ENCODE results near the gene EPN1. TPM values are rescaled to one million over a fixed set of nuclear protein-coding genes. Genes with fewer than 3 reads are reported as not detected.

EPN1 gene
- total and polyA plus RNA-seq, 2 of the 8 experiments (the other 6 are each of a cell fraction or from before 2014, with no cell fraction given), result 49.6 to 200 TPM

DNA sequence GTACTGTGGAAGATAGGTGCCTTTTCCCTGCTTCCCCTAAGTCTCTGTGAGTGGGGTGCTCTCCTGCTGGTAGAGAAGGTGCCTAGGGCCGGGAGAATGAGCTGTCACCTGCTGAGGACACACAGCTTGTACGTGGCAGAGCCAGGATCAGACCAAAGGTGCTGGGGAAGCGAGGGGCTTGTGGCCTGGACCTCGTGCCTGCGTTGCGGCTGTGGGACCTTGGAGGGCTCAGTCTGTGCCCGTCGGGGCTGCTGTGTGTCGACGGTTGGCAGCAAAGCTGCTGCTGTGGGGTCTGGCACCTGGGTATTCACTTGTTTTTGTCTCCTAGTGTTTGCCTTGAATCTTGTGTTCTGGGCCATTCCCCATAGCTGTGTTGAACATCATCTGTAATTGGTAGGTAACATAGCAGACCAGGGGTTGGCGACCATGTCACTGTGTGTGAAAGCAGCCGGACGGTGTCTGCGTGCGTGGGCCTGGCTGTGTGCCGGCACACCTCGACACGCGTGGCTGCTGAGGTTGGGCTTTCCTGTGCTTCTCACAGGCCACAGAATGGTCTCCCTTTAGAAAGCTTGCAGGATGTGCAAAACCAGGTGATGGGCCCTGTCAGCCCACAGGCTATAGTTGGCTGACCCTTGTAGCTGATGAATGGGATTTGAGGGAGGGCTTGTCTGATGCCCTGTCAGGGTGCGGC, 11.0 kb upstream of the EPN1 start:
- Histone ChIP-seq H2AK5ac (ENCODE audit: low read depth, low read length) (no peak overlapping the region), H3K23me2 (ENCODE audit: low read depth, low read length) (no peaks in the 10 kb centered on the region), H3K36me3 (ENCODE audit: control insufficient read depth in 2 of 4, insufficient read depth in 4 of 4, low read length in 3 of 4) (peaks cover 48 to 75% (median 66%) of the 10 kb centered on the region in 4 experiments), H4K8ac (ENCODE audit: extremely low read depth, insufficient read depth, low read length) (no peak overlapping the region), H3K4me3 (ENCODE audit: extremely low read depth in 1 of 4, insufficient read depth in 2 of 4, low read depth in 3 of 4, low read length in 4 of 4) (no peak overlapping the region), H3K18ac (ENCODE audit: extremely low read depth, low read length) (no peak overlapping the region), H2BK20ac (ENCODE audit: low read length) (no peak overlapping the region), H3K79me1 (ENCODE audit: low read depth, low read length) (peaks cover 17% of the 10 kb centered on the region; the same call in 1 of the 2 replicates), H3K23ac (ENCODE audit: insufficient read length) (no peak overlapping the region), H4K20me1 (replicated peaks in 1 of 2; ENCODE audit: control insufficient read depth in 1 of 2, insufficient read depth in 2 of 2, low read length in 2 of 2) (peaks cover 38 to 52% of the 10 kb centered on the region in 2 experiments), H2BK120ac (replicated peaks; ENCODE audit: low read depth, low read length) (no peak overlapping the region), H3K4me2 (ENCODE audit: insufficient read depth in 1 of 2, low read depth in 2 of 2, low read length in 2 of 2) (no peak overlapping the region), H3K79me2 (ENCODE audit: control insufficient read depth in 1 of 2, insufficient read depth in 2 of 2, low read length in 2 of 2) (peaks cover 17 to 79% of the 10 kb centered on the region in 2 experiments; a peak in 3 of 4 replicates), H3K4ac (replicated peaks; ENCODE audit: insufficient read length, low read depth, low read length) (no peak overlapping the region), H4K91ac (replicated peaks; ENCODE audit: insufficient read length, low read length) (no peak overlapping the region), H3K4me1 (replicated peaks in 1 of 4; ENCODE audit: control insufficient read depth in 3 of 4, insufficient read depth in 4 of 4, low read length in 3 of 4) (no peaks in the 10 kb centered on the region), H2BK15ac (ENCODE audit: low read length) (no peak overlapping the region), H3K14ac (ENCODE audit: insufficient read length) (no peak overlapping the region), H3K27ac (ENCODE audit: low read depth, low read length) (no peak overlapping the region), H2BK5ac (ENCODE audit: low read depth, low read length) (no peak overlapping the region), H3K56ac (replicated peaks; ENCODE audit: insufficient read length, low read depth, low read length) (no peak overlapping the region), H3K9ac (replicated peaks in 1 of 4; ENCODE audit: extremely low read depth in 1 of 4, low read depth in 3 of 4, low read length in 3 of 4) (no peak overlapping the region), H2AFZ (ENCODE audit: low read length) (no peak overlapping the region), H2BK12ac (ENCODE audit: low read depth, low read length) (no peak overlapping the region), H3K9me3 (ENCODE audit: insufficient read depth in 2 of 2, low read depth in 1 of 2, low read length in 1 of 2) (no peaks in the 10 kb centered on the region), H3K27me3 (replicated peaks in 1 of 4; ENCODE audit: control insufficient read depth in 3 of 4, extremely low read depth in 1 of 4, insufficient read depth in 3 of 4, low read length in 3 of 4) (no peaks in the 10 kb centered on the region), H4K5ac (ENCODE audit: insufficient read length, low read depth, low read length) (no peak overlapping the region)
- DNase-seq (ENCODE audit: low read depth in 1 of 2, low spot score in 2 of 2) (no peak), FAIRE-seq (no peak)
- 97% methylated on average over 17 of the region's 20 CpGs; no CpG with 5 or more reads in 1 of the 2 experiments for WGBS, 2 experiments (ENCODE audit: extremely low coverage in 1 of 2, insufficient coverage in 1 of 2, insufficient read length in 1 of 2, insufficient replicate concordance in 2 of 2, low coverage in 1 of 2, low lambda C conversion rate in 2 of 2, missing lambda C conversion rate in 1 of 2)
- ChIA-PET CTCF (ENCODE audit: partially characterized antibody) (interaction anchor here (1.0 kb wide), 1 partner anchor 18 kb away, joined by 3 read pairs; no protein-coding TSS in a partner anchor), POLR2A (ENCODE audit: partially characterized antibody) (interaction anchor here (1.1 to 1.5 kb wide), 4 partner anchors 8 to 19 kb away, joined by 3 to 5 read pairs (median 4); partner anchors contain the start of gene U2AF2)
- TF ChIP-seq YY1 (IDR thresholded peaks at IDR 0.05; ENCODE audit: low read depth, low read length), result no peak
- TF ChIP-seq SIX5 (IDR thresholded peaks at IDR 0.05; ENCODE audit: low read depth, low read length), result no peak
- TF ChIP-seq POLR2A (IDR thresholded peaks at IDR 0.05; ENCODE audit: control extremely low read depth in 1 of 2, low read depth in 2 of 2, low read length in 2 of 2), result no peak
- no peak for TF ChIP-seq SIRT6 (IDR thresholded peaks at IDR 0.05; ENCODE audit: low read length)
- TF ChIP-seq BRCA1 (IDR thresholded peaks at IDR 0.05; ENCODE audit: low read depth, low read length), result no peak
- no peak for TF ChIP-seq NRF1 (IDR thresholded peaks at IDR 0.05; ENCODE audit: low read depth, low read length)
- no peak for TF ChIP-seq CTBP2 (IDR thresholded peaks at IDR 0.05; ENCODE audit: borderline replicate concordance, insufficient read depth, insufficient read length, low read length)
- no peak for TF ChIP-seq TAF7 (optimal IDR thresholded peaks at IDR 0.05; ENCODE audit: borderline replicate concordance, low read depth, low read length)
- TF ChIP-seq EP300 (IDR thresholded peaks at IDR 0.05; ENCODE audit: borderline replicate concordance in 1 of 2, low read depth in 2 of 2, low read length in 2 of 2), result no peak
- TF ChIP-seq CBX5 (IDR thresholded peaks at IDR 0.05; ENCODE audit: low read depth, low read length), result no peak
- TF ChIP-seq, protein P1, sequence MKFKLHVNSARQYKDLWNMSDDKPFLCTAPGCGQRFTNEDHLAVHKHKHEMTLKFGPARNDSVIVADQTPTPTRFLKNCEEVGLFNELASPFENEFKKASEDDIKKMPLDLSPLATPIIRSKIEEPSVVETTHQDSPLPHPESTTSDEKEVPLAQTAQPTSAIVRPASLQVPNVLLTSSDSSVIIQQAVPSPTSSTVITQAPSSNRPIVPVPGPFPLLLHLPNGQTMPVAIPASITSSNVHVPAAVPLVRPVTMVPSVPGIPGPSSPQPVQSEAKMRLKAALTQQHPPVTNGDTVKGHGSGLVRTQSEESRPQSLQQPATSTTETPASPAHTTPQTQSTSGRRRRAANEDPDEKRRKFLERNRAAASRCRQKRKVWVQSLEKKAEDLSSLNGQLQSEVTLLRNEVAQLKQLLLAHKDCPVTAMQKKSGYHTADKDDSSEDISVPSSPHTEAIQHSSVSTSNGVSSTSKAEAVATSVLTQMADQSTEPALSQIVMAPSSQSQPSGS (IDR thresholded peaks at IDR 0.05; ENCODE audit: low read length), result no peak

Measured in H1 (cell line).